Left ventricle myocardium inferior (tissue), 1 donor: ENCODE data around the gene FAM180B. TPM values are rescaled to one million over a fixed set of nuclear protein-coding genes. Genes with fewer than 3 reads are reported as not detected.

Source experiments
- DNase-seq: peaks from one replicate; pipeline ENCODE4 v3.0.0-alpha.2; 2020
- H3K27ac ChIP-seq: fragments of 200-600 bp; replicated peaks from 2 replicates; pipeline ENCODE4 v1.8.0; 2021
- H3K27me3 ChIP-seq: fragments of 200-600 bp; 2 replicates; pipeline ENCODE4 v1.8.0; 2021; ENCODE audit warnings: low read depth
- H3K36me3 ChIP-seq: fragments of 200-600 bp; 2 replicates; pipeline ENCODE4 v1.8.0; 2021
- H3K4me1 ChIP-seq: fragments of 200-600 bp; 2 replicates; pipeline ENCODE4 v1.8.0; 2021
- H3K4me3 ChIP-seq: fragments of 200-600 bp; 2 replicates; pipeline ENCODE4 v1.8.0; 2021; ENCODE audit warnings: mild to moderate bottlenecking, moderate library complexity
- H3K9me3 ChIP-seq: fragments of 200-600 bp; replicated peaks from 2 replicates; pipeline ENCODE4 v1.8.0; 2021
- intact Hi-C: fragments of 100-400 bp; cut with micrococcal nuclease; formaldehyde crosslinking; loops from one replicate; pipeline ENCODE4 v1.11.0; 2022
- total RNA-seq: library from RNA; stranded (reverse); fragmentation: NEBNext Ultra II Directional; extraction: Animal tissue kit (Norgen Biotek cat#: 25700); gene quantifications from one replicate; pipeline ENCODE4 v1.2.1, GENCODE V29; 2021
- TF ChIP-seq, protein P1 (sequence below): fragments of 200-600 bp; IDR thresholded peaks from 2 replicates; pipeline ENCODE4 v1.8.0; 2021; ENCODE audit warnings: antibody characterized with exemption, mild to moderate bottlenecking, borderline replicate concordance
- donor health status: DM: no; HTN: yes; CAD: no; lungs with severe emphysema.

FAM180B gene
- total RNA-seq, 1 donor from 2014 or later = 0.22 TPM

DNA sequence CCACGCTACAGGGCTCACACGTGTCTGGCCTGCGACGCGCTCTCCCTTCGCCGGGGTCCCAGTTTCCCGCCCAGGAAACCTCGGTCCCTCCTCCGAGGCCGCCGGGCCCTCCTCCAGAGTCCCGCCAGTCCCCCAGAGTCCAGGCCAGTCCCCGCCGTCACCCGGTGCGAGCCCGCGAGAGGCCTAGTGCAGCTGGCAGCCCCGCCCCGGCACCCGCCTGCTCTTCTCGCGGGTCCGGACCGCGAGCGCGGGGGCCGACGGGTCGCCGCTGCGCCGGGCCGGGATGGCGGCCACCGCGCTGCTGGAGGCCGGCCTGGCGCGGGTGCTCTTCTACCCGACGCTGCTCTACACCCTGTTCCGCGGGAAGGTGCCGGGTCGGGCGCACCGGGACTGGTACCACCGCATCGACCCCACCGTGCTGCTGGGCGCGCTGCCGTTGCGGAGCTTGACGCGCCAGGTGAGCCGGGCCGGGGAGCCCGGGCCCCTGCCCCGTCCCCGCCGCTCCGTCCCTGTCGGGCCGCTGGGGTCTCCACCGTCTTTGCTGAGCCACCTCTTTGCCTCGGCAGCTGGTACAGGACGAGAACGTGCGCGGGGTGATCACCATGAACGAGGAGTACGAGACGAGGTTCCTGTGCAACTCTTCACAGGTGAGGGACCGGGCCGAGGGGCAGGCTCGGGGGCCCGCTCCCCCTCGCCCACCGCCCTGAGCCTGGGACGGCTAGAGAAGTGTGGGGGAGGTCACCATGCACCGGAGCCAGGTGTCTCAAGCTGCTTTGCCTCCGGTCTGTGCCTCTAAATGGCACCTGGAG, 20.9 kb upstream of the FAM180B start, which contains the start of gene PTPMT1:
TSS of gene PTPMT1 (plus strand) at position 260 of the 809 bp plus-strand sequence. CDS start at position 284, 24 bp downstream.
- TF ChIP-seq, protein P1, sequence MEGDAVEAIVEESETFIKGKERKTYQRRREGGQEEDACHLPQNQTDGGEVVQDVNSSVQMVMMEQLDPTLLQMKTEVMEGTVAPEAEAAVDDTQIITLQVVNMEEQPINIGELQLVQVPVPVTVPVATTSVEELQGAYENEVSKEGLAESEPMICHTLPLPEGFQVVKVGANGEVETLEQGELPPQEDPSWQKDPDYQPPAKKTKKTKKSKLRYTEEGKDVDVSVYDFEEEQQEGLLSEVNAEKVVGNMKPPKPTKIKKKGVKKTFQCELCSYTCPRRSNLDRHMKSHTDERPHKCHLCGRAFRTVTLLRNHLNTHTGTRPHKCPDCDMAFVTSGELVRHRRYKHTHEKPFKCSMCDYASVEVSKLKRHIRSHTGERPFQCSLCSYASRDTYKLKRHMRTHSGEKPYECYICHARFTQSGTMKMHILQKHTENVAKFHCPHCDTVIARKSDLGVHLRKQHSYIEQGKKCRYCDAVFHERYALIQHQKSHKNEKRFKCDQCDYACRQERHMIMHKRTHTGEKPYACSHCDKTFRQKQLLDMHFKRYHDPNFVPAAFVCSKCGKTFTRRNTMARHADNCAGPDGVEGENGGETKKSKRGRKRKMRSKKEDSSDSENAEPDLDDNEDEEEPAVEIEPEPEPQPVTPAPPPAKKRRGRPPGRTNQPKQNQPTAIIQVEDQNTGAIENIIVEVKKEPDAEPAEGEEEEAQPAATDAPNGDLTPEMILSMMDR = no peak
- Histone ChIP-seq H3K4me3 (peak within 1 kb of the TSS; percentile 98), H3K4me1 (peaks cover 24% of the 10 kb centered on the region), H3K9me3 (no peaks in the 10 kb centered on the region), H3K27me3 (no peaks in the 10 kb centered on the region), H3K27ac (peak within 1 kb of the TSS; percentile 82), H3K36me3 (peaks cover 12% of the 10 kb centered on the region)
- DNase-seq = peak; percentile 82
- intact Hi-C loops = no loop called here

DNA sequence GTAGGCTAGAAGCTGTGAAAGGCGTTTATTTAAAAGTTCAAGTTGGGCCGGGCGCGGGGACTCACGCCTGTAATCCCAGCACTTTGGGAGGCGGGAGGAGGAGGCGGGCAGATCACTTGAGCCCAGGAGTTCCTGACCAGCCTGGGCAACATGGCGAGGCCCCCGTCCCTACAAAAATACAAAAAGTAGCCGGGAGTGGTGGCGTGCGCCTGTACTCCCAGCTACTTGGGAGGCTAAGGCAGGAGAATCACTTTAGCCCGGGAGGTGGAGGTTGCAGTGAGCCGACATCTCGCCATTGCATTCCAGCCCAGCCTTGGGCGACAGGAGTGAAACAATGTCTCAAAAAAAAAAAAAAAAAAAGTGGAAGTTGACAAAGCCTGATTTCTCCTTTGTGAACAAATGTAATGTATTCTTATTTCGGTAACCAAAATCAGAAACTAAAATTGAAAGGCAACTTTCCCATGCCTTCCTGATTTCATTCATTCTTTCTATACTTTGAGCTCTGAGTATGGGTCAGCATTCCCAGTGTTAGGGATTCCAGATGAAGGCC, 20.3 kb upstream of the FAM180B start:
- Histone ChIP-seq H3K27me3 (no peaks in the 10 kb centered on the region), H3K9me3 (no peaks in the 10 kb centered on the region), H3K27ac (peak overlapping the region; percentile 82), H3K36me3 (peaks cover 15% of the 10 kb centered on the region), H3K4me3 (peak overlapping the region; percentile 98), H3K4me1 (peaks cover 28% of the 10 kb centered on the region)
- intact Hi-C loops = no loop called here
- no peak for DNase-seq
- TF ChIP-seq, protein P1 = no peak

DNA sequence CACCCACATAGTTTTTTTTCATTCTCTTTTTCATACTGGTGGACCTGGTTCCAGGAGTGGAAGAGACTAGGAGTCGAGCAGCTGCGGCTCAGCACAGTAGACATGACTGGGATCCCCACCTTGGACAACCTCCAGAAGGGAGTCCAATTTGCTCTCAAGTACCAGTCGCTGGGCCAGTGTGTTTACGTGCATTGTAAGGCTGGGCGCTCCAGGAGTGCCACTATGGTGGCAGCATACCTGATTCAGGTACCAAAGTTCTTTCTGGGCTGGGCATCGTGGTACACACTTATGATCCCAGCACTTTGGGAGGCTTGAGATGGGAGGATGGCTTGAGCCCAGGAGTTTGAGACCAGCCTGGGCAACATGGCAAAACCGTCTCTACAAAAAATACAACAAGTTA, 16.8 kb upstream of the FAM180B start:
- TF ChIP-seq, protein P1 = no peak
- Histone ChIP-seq H3K9me3 (no peaks in the 10 kb centered on the region), H3K4me3 (no peak overlapping the region), H3K4me1 (peaks cover 54% of the 10 kb centered on the region), H3K27me3 (no peaks in the 10 kb centered on the region), H3K27ac (no peak overlapping the region), H3K36me3 (peaks cover 43% of the 10 kb centered on the region)
- DNase-seq = no peak
- intact Hi-C loops = no loop called here

DNA sequence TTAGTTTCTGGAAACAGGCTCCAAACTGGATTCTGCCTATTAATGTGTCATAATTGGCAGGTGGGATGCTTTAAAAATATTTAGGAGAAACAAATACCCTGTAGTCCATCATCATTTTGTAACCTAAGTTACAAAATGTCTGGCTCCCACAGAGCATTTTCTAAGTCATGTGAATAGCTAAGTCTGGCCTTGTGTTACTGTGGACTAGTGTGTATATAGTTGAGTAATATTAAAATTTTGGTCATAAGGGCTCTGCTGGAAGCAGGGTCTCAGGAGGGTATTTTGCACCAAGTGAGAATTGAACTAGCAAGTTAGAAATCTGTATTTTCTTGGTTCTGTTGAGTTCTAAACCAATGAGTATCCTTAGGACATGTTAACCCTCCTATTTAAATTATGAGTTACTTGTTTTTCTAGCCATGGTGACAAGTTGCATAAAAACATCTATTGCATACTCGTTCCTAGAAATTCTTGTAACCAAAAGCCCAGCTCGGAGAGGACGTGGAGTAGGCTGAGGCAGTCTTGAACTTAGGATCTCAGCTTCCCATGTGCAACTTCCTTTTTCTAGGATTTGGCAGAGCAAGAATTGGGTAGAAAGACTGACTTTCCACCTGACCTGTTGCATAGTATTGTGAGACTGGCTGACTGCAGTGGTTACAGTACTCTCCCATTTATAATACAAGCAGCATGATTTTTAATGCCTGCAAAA, 15.7 kb upstream of the FAM180B start:
- no peak overlapping the region for H3K27ac ChIP-seq
- peaks cover 54% of the 10 kb centered on the region for H3K36me3 ChIP-seq
- TF ChIP-seq, protein P1 = no peak
- H3K9me3 ChIP-seq = no peaks in the 10 kb centered on the region
- H3K27me3 ChIP-seq = no peaks in the 10 kb centered on the region
- H3K4me1 ChIP-seq = peaks cover 44% of the 10 kb centered on the region
- intact Hi-C loops = no loop called here
- no peak for DNase-seq
- H3K4me3 ChIP-seq = no peak overlapping the region

DNA sequence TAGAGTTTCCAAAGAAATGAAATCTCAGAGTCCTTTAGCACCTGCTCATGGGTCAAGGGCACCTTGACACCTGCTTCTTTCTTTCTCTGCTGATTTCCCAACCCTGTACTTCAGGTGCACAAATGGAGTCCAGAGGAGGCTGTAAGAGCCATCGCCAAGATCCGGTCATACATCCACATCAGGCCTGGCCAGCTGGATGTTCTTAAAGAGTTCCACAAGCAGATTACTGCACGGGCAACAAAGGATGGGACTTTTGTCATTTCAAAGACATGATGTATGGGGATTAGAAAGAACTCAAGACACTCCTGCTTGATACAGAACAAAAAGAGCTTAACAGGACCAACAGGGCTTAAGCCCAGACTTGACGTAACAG, 15.1 kb upstream of the FAM180B start:
- Histone ChIP-seq H3K27me3 (no peaks in the 10 kb centered on the region), H3K4me3 (no peak overlapping the region), H3K9me3 (no peaks in the 10 kb centered on the region), H3K4me1 (peaks cover 39% of the 10 kb centered on the region), H3K27ac (no peak overlapping the region), H3K36me3 (peaks cover 56% of the 10 kb centered on the region)
- intact Hi-C loops = no loop called here
- no peak for DNase-seq
- TF ChIP-seq, protein P1 = no peak
